Subcutaneous abdominal adipose tissue (tissue), 5 donors: ENCODE results near the gene C11orf68.

Experiments used
- H3K27ac ChIP-seq: one replicate; pipeline ENCODE4 v1.7.0; 2013; ENCODE audit warnings: low read depth, mild to moderate bottlenecking, inconsistent platforms, low read length, moderate library complexity
- H3K27me3 ChIP-seq, 5 donors: one replicate each; pipeline ENCODE4 v1.7.0; 2013; ENCODE audit warnings: low read length in 5 of 5, inconsistent platforms in 1 of 5; ENCODE audit not compliant: control insufficient read depth in 5 of 5, insufficient read depth in 4 of 5
- H3K36me3 ChIP-seq, 5 donors: one replicate each; pipeline ENCODE4 v1.7.0; 2013; ENCODE audit warnings: low read length in 5 of 5; ENCODE audit not compliant: control insufficient read depth in 5 of 5, insufficient read depth in 5 of 5
- H3K4me1 ChIP-seq, 5 donors: one replicate each; pipeline ENCODE4 v1.7.0; 2013; ENCODE audit warnings: low read length in 5 of 5, mild to moderate bottlenecking in 3 of 5, moderate library complexity in 1 of 5; ENCODE audit not compliant: control insufficient read depth in 5 of 5, insufficient read depth in 5 of 5
- H3K4me3 ChIP-seq, 5 donors: one replicate each; pipeline ENCODE4 v1.7.0; 2013; ENCODE audit warnings: low read length in 5 of 5, low read depth in 1 of 5
- H3K9ac ChIP-seq, 5 donors: one replicate each; pipeline ENCODE4 v1.7.0; 2013; ENCODE audit warnings: low read length in 5 of 5, mild to moderate bottlenecking in 4 of 5, moderate library complexity in 3 of 5
- H3K9me3 ChIP-seq, 5 donors: one replicate each; pipeline ENCODE4 v1.7.0; 2013; ENCODE audit warnings: low read length in 5 of 5; ENCODE audit not compliant: control insufficient read depth in 5 of 5
- donor health status: healthy.
- donor health status: healthy.
- donor health status: healthy.
- donor health status: healthy.
- donor health status: healthy.

The C11orf68 gene

GRCh38 chr11:65885808-65886536, 32.9 kb downstream of the C11orf68 start:
- Histone ChIP-seq H3K4me3 (no peak overlapping the region), H3K4me1 (peaks cover 4 to 36% (median 34%) of the 10 kb centered on the region in 5 donors), H3K36me3 (peaks cover 5 to 44% (median 34%) of the 10 kb centered on the region in 5 donors), H3K27ac (no peak overlapping the region), H3K9ac (no peak overlapping the region), H3K27me3 (no peaks in the 10 kb centered on the region), H3K9me3 (no peaks in the 10 kb centered on the region)

- peaks cover 5 to 44% (median 34%) of the 10 kb centered on the region in 5 donors for H3K36me3 ChIP-seq
- peaks cover 4 to 31% (median 28%) of the 10 kb centered on the region in 5 donors for H3K4me1 ChIP-seq
- no peaks in the 10 kb centered on the region for H3K27me3 ChIP-seq
- H3K9me3 ChIP-seq = no peaks in the 10 kb centered on the region
- no peak overlapping the region for H3K27ac ChIP-seq
- H3K9ac ChIP-seq = no peak overlapping the region
- H3K4me3 ChIP-seq = no peak overlapping the region
Measured at GRCh38 chr11:65885231-65885630, 33.6 kb downstream of the C11orf68 start.

- Histone ChIP-seq H3K27ac (no peak overlapping the region), H3K27me3 (no peaks in the 10 kb centered on the region), H3K36me3 (peaks cover 5 to 44% (median 34%) of the 10 kb centered on the region in 5 donors), H3K4me1 (peaks cover 2 to 26% (median 23%) of the 10 kb centered on the region in 5 donors), H3K9me3 (no peaks in the 10 kb centered on the region), H3K9ac (peak overlapping the region in 1 of 5 donors; percentile 20), H3K4me3 (no peak overlapping the region)
Measured at GRCh38 chr11:65884716-65885092, 34.2 kb downstream of the C11orf68 start.

GRCh38 chr11:65883786-65884715, 34.8 kb downstream of the C11orf68 start:
- H3K27ac ChIP-seq = no peak overlapping the region
- no peaks in the 10 kb centered on the region for H3K27me3 ChIP-seq
- no peak overlapping the region for H3K9ac ChIP-seq
- H3K9me3 ChIP-seq = no peaks in the 10 kb centered on the region
- H3K4me3 ChIP-seq = no peak overlapping the region
- peaks cover 5 to 44% (median 34%) of the 10 kb centered on the region in 5 donors for H3K36me3 ChIP-seq
- peaks cover 0 to 19% (median 17%) of the 10 kb centered on the region in 5 donors for H3K4me1 ChIP-seq

- no peaks in the 10 kb centered on the region for H3K9me3 ChIP-seq
- H3K27me3 ChIP-seq = no peaks in the 10 kb centered on the region
- H3K36me3 ChIP-seq = peaks cover 5 to 44% (median 34%) of the 10 kb centered on the region in 5 donors
- H3K4me1 ChIP-seq = peaks cover 0 to 14% (median 11%) of the 10 kb centered on the region in 5 donors
- no peak overlapping the region for H3K27ac ChIP-seq
- H3K9ac ChIP-seq = no peak overlapping the region
- H3K4me3 ChIP-seq = no peak overlapping the region
Measured at GRCh38 chr11:65883058-65883761, 35.7 kb downstream of the C11orf68 start.

GRCh38 chr11:65882120-65883057, 36.5 kb downstream of the C11orf68 start:
- Histone ChIP-seq H3K4me3 (no peak overlapping the region), H3K4me1 (peaks cover 0 to 6% (median 3%) of the 10 kb centered on the region in 5 donors), H3K9ac (no peak overlapping the region), H3K36me3 (peaks cover 5 to 44% (median 34%) of the 10 kb centered on the region in 5 donors), H3K27ac (no peak overlapping the region), H3K27me3 (no peaks in the 10 kb centered on the region), H3K9me3 (no peaks in the 10 kb centered on the region)

- Histone ChIP-seq H3K4me1 (peaks cover 0 to 4% (median 0%) of the 10 kb centered on the region in 5 donors), H3K9me3 (no peaks in the 10 kb centered on the region), H3K4me3 (no peak overlapping the region), H3K27ac (no peak overlapping the region), H3K27me3 (no peaks in the 10 kb centered on the region), H3K36me3 (peaks cover 0 to 36% (median 26%) of the 10 kb centered on the region in 5 donors), H3K9ac (peak overlapping the region in 1 of 5 donors; percentile 23)
Measured at GRCh38 chr11:65880844-65881421, 37.9 kb downstream of the C11orf68 start.

GRCh38 chr11:65880027-65880426, 38.8 kb downstream of the C11orf68 start:
- H3K27me3 ChIP-seq = no peaks in the 10 kb centered on the region
- H3K36me3 ChIP-seq = peaks cover 0 to 27% (median 24%) of the 10 kb centered on the region in 5 donors
- H3K4me1 ChIP-seq = peaks cover 0 to 4% (median 0%) of the 10 kb centered on the region in 5 donors
- H3K9ac ChIP-seq = no peak overlapping the region
- H3K9me3 ChIP-seq = no peaks in the 10 kb centered on the region
- no peak overlapping the region for H3K27ac ChIP-seq
- no peak overlapping the region for H3K4me3 ChIP-seq

GRCh38 chr11:65879617-65880016, 39.2 kb downstream of the C11orf68 start, which contains the start of gene CTSW:
TSS of gene CTSW (plus strand) at chr11:65879837. CDS start at chr11:65879855, 18 bp downstream.
- Histone ChIP-seq H3K9me3 (no peaks in the 10 kb centered on the region), H3K4me3 (no peak within 1 kb of the TSS), H3K9ac (no peak within 1 kb of the TSS), H3K36me3 (peaks cover 0 to 24% (median 21%) of the 10 kb centered on the region in 5 donors), H3K4me1 (no peaks in the 10 kb centered on the region), H3K27ac (no peak within 1 kb of the TSS), H3K27me3 (no peaks in the 10 kb centered on the region)
